HL-60/S4 (cell line): Measurements from ENCODE around the gene CTPS1.

ENCODE experiments used
- in situ Hi-C: fragments of 300-500 bp; cut with MboI; formaldehyde crosslinking; loops from 2 replicates; pipeline ENCODE4 v1.14.3; 2022; ENCODE audit warnings: low sequenced_read_pairs

CTPS1 gene

GRCh38 chr1:41053316-41053715 is 73.8 kb downstream of the CTPS1 start:
- in situ Hi-C loops, result no loop called here

- in situ Hi-C loops, result no loop called here
Measured at GRCh38 chr1:41056907-41057306, 77.4 kb downstream of the CTPS1 start.
